CD4-positive, alpha-beta T cell (primary cell): ENCODE data around the gene NRSN2. TPM values are rescaled to one million over a fixed set of nuclear protein-coding genes. Genes with fewer than 3 reads are reported as not detected.

ENCODE experiments used
- ATAC-seq: fragments of 200-7000 bp; cut with Tn5 transposase; one replicate; pipeline ENCODE4 v1.10.0; 2022; ENCODE audit warnings: mild to moderate bottlenecking; ENCODE audit not compliant: poor library complexity
- CTCF ChIA-PET: fragments of 350-600 bp; sonication (Branson Sonifier 250); formaldehyde crosslinking; loops from one replicate; lab custom pipeline; 2021; ENCODE audit warnings: antibody characterized with exemption, inconsistent platforms; lab: Charles Lee
- POLR2A ChIA-PET: fragments of 350-600 bp; sonication (Branson Sonifier 250); formaldehyde crosslinking; loops from one replicate; lab custom pipeline; 2021; ENCODE audit warnings: antibody characterized with exemption, inconsistent platforms; lab: Charles Lee
- DNase-seq, 14 experiments: peaks; one replicate each; pipeline ENCODE4 v3.0.0-alpha.2; 2013 to 2020; ENCODE audit warnings: mixed read lengths in 2 of 14
- H3K27ac ChIP-seq, 2 donors: one replicate each; pipeline versions ENCODE4 v1.5.1 to v1.7.0; 2013; ENCODE audit warnings: low read length in 2 of 2, low read depth in 1 of 2, mild to moderate bottlenecking in 1 of 2
- H3K27me3 ChIP-seq, 2 experiments: 1 replicate in 1 of 2; 2 replicates in 1 of 2; pipeline versions ENCODE4 v1.6.1 to v1.7.0; 2013; ENCODE audit warnings: low read length in 2 of 2, control low read depth in 1 of 2, mild to moderate bottlenecking in 1 of 2, moderate library complexity in 1 of 2; ENCODE audit not compliant: insufficient read depth in 2 of 2, control insufficient read depth in 1 of 2
- H3K36me3 ChIP-seq: one replicate; pipeline ENCODE4 v1.6.1; 2013; ENCODE audit warnings: low read length, control low read depth; ENCODE audit not compliant: insufficient read depth
- H3K4me1 ChIP-seq: one replicate; pipeline ENCODE4 v1.6.1; 2013; ENCODE audit warnings: low read length, control low read depth; ENCODE audit not compliant: insufficient read depth
- H3K4me3 ChIP-seq: one replicate; pipeline ENCODE4 v1.5.1; 2013; ENCODE audit warnings: mild to moderate bottlenecking, low read length, moderate library complexity
- H3K9me3 ChIP-seq, 2 experiments: 1 replicate in 1 of 2; 2 replicates in 1 of 2; pipeline versions ENCODE4 v1.6.1 to v1.7.0; 2013; ENCODE audit warnings: low read length in 2 of 2, mild to moderate bottlenecking in 2 of 2, control low read depth in 1 of 2, moderate library complexity in 1 of 2; ENCODE audit not compliant: control insufficient read depth in 1 of 2, insufficient read depth in 1 of 2
- H3K27ac Mint-ChIP-seq: one replicate; pipeline ENCODE4 v1.8.0; 2020; ENCODE audit warnings: mixed read lengths
- H3K27me3 Mint-ChIP-seq: one replicate; pipeline ENCODE4 v1.8.0; 2021; ENCODE audit warnings: mixed read lengths
- H3K36me3 Mint-ChIP-seq: one replicate; pipeline ENCODE4 v1.8.0; 2021; ENCODE audit warnings: low read depth, mixed read lengths
- H3K4me1 Mint-ChIP-seq: one replicate; pipeline ENCODE4 v1.8.0; 2021; ENCODE audit warnings: low read depth, mixed read lengths
- H3K4me3 Mint-ChIP-seq: one replicate; pipeline ENCODE4 v1.8.0; 2020; ENCODE audit warnings: mild to moderate bottlenecking, mixed read lengths
- H3K9me3 Mint-ChIP-seq: one replicate; pipeline ENCODE4 v1.8.0; 2020; ENCODE audit warnings: mixed read lengths
- intact Hi-C, 2 experiments: fragments of 100-400 bp; cut with DNase I in 1 of 2; cut with micrococcal nuclease in 1 of 2; formaldehyde crosslinking; loops; one replicate each; pipeline versions ENCODE4 v1.15.1 to v1.9.0; 2023 to 2025; cut with DNase I, micrococcal nuclease
- total RNA-seq, 174 experiments: library from RNA in 2 of 174; stranded (reverse) in 2 of 174; gene quantifications; one replicate each; pipeline ENCODE4 v1.2.3 and lab custom pipeline; 2021 to 2026
- TF ChIP-seq, protein P1 (sequence below): fragments of 200-600 bp; IDR thresholded peaks from one replicate; pipeline ENCODE4 v1.8.0; 2022; ENCODE audit warnings: antibody characterized with exemption, mild to moderate bottlenecking

The NRSN2 gene
- total RNA-seq, 2 experiments from 2014 or later = 0.69 to 1.3 TPM

DNA sequence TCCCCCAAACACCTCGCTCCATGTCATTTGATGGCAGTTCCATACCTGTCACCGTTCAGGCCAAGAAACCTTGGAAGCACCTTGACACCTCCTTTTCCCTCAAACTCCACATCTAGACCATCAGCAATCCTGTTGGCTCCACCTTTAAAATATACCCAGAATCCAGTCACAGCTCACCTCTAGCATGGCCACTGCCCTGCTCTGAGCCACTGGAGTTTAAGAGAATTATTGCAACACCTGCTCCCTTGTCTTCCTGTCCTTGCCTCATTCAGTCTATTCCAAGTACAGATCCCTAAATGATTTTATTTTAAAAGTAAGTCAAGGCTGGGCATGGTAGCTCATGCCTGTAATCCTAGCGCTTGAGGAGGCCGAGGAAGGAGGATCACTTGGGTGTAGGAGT lies 22.0 kb downstream of the NRSN2 start:
- H3K27ac ChIP-seq = no peak overlapping the region
- ATAC-seq = no peak
- intact Hi-C loops = no loop called here
- H3K27me3 ChIP-seq = no peaks in the 10 kb centered on the region
- H3K4me3 ChIP-seq = no peak overlapping the region
- H3K9me3 ChIP-seq = no peaks in the 10 kb centered on the region
- Mint-ChIP-seq H3K27ac (no peak overlapping the region), H3K27me3 (no peaks in the 10 kb centered on the region), H3K4me1 (peaks cover 36% of the 10 kb centered on the region), H3K36me3 (no peaks in the 10 kb centered on the region), H3K4me3 (no peak overlapping the region), H3K9me3 (no peaks in the 10 kb centered on the region)
- H3K4me1 ChIP-seq = peaks cover 30% of the 10 kb centered on the region
- ChIA-PET POLR2A (no interaction called here), CTCF (no interaction called here)
- TF ChIP-seq, protein P1, sequence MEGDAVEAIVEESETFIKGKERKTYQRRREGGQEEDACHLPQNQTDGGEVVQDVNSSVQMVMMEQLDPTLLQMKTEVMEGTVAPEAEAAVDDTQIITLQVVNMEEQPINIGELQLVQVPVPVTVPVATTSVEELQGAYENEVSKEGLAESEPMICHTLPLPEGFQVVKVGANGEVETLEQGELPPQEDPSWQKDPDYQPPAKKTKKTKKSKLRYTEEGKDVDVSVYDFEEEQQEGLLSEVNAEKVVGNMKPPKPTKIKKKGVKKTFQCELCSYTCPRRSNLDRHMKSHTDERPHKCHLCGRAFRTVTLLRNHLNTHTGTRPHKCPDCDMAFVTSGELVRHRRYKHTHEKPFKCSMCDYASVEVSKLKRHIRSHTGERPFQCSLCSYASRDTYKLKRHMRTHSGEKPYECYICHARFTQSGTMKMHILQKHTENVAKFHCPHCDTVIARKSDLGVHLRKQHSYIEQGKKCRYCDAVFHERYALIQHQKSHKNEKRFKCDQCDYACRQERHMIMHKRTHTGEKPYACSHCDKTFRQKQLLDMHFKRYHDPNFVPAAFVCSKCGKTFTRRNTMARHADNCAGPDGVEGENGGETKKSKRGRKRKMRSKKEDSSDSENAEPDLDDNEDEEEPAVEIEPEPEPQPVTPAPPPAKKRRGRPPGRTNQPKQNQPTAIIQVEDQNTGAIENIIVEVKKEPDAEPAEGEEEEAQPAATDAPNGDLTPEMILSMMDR = no peak
- H3K36me3 ChIP-seq = no peaks in the 10 kb centered on the region
- no peak for DNase-seq

DNA sequence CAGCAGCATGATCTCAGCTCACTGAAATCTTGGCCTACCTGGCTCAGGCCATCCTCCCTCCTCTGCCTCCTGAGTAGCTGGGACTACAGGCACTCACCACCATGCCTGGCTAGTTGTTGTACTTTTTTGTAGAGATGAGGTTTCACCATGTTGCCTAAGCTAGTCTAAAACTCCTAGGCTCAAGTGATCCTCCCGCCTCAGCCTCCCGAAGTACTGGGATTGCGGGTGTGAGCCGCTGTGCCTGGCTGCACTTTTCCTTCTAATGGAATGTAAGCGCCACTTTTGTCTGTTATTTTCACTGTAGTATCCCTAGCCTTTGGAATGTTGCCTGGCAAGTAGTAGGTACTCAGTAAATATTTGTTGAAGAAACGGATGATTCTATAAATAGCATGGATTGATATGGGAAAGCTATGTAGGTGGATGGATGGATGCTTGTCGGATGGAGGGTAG lies 23.3 kb downstream of the NRSN2 start:
- Mint-ChIP-seq H3K9me3 (no peaks in the 10 kb centered on the region), H3K36me3 (no peaks in the 10 kb centered on the region), H3K4me1 (peaks cover 29% of the 10 kb centered on the region), H3K4me3 (no peak overlapping the region), H3K27ac (no peak overlapping the region), H3K27me3 (no peaks in the 10 kb centered on the region)
- no peaks in the 10 kb centered on the region for H3K36me3 ChIP-seq
- TF ChIP-seq, protein P1 = no peak
- no peak for ATAC-seq
- H3K4me1 ChIP-seq = peaks cover 27% of the 10 kb centered on the region
- intact Hi-C loops = no loop called here
- no peaks in the 10 kb centered on the region for H3K27me3 ChIP-seq
- no peaks in the 10 kb centered on the region for H3K9me3 ChIP-seq
- H3K4me3 ChIP-seq = no peak overlapping the region
- POLR2A ChIA-PET = no interaction called here
- no peak overlapping the region for H3K27ac ChIP-seq
- DNase-seq = no peak
- CTCF ChIA-PET = no interaction called here

DNA sequence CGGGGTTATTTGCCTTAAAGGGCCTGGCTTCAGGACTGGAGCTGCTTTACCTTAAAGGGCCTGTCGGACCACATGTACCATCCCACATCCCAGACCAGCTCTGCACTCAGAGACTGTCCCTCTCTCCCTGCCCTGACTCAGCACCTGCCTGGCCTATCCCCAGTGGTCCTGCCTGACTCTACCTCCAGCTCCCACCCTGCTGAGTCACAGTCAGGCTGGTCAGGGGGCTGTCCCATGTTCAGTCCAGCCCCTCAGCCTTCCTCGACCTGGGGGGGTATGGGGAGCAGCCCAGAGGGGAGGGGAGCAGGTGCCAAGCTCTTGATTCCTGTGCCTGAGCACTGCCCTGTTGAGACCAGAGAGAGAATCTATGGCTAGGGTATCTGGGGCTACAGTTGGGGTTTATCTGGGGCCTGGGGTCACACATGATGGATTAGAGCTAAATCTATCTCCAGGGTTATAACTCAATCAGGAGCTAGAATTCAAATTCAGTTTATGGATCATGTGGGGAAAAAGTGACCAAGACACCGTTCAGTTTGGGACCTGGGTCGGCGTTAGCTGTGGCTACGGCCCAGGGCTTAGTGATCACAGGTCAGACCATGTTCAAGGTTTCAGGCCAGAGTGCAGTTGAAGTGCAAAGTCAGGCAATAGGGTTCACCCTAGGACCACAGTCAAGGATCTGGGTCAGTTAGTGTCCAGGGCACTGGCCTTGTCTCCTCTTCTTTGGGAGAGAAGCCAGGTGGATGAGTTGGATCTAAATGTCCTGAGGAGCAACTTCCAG lies 24.3 kb downstream of the NRSN2 start:
- TF ChIP-seq, protein P1 = no peak

More for the DNA sequence above, 24.3 kb downstream of the NRSN2 start:
- H3K4me3 Mint-ChIP-seq = no peak overlapping the region
- peaks cover 20% of the 10 kb centered on the region for H3K4me1 Mint-ChIP-seq
- no peaks in the 10 kb centered on the region for H3K27me3 Mint-ChIP-seq
- intact Hi-C loops = no loop called here
- POLR2A ChIA-PET = interaction anchor here (0.6 kb wide), 1 partner anchor 281 kb away, joined by 3 read pairs; no protein-coding TSS in a partner anchor
- Histone ChIP-seq H3K4me3 (no peak overlapping the region), H3K27me3 (no peaks in the 10 kb centered on the region), H3K9me3 (no peaks in the 10 kb centered on the region), H3K4me1 (peaks cover 17% of the 10 kb centered on the region), H3K36me3 (no peaks in the 10 kb centered on the region), H3K27ac (no peak overlapping the region)
- no peak for ATAC-seq
- DNase-seq = no peak
- CTCF ChIA-PET = no interaction called here
- H3K27ac Mint-ChIP-seq = no peak overlapping the region
- no peaks in the 10 kb centered on the region for H3K36me3 Mint-ChIP-seq
- H3K9me3 Mint-ChIP-seq = no peaks in the 10 kb centered on the region
